Hair follicular keratinocyte (primary cell): ENCODE results near the gene LOXL3. TPM values are rescaled to one million over a fixed set of nuclear protein-coding genes. Genes with fewer than 3 reads are reported as not detected.

Source experiments
- total RNA-seq: library from RNA; depleted of rRNA; stranded (reverse); fragments of >200 nt; gene quantifications from 2 replicates; pipeline ENCODE4 v1.2.3, GENCODE V29; 2015

Gene LOXL3, protein sequence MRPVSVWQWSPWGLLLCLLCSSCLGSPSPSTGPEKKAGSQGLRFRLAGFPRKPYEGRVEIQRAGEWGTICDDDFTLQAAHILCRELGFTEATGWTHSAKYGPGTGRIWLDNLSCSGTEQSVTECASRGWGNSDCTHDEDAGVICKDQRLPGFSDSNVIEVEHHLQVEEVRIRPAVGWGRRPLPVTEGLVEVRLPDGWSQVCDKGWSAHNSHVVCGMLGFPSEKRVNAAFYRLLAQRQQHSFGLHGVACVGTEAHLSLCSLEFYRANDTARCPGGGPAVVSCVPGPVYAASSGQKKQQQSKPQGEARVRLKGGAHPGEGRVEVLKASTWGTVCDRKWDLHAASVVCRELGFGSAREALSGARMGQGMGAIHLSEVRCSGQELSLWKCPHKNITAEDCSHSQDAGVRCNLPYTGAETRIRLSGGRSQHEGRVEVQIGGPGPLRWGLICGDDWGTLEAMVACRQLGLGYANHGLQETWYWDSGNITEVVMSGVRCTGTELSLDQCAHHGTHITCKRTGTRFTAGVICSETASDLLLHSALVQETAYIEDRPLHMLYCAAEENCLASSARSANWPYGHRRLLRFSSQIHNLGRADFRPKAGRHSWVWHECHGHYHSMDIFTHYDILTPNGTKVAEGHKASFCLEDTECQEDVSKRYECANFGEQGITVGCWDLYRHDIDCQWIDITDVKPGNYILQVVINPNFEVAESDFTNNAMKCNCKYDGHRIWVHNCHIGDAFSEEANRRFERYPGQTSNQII
- total RNA-seq: 1.0 and 1.6 TPM in 2 replicates

DNA sequence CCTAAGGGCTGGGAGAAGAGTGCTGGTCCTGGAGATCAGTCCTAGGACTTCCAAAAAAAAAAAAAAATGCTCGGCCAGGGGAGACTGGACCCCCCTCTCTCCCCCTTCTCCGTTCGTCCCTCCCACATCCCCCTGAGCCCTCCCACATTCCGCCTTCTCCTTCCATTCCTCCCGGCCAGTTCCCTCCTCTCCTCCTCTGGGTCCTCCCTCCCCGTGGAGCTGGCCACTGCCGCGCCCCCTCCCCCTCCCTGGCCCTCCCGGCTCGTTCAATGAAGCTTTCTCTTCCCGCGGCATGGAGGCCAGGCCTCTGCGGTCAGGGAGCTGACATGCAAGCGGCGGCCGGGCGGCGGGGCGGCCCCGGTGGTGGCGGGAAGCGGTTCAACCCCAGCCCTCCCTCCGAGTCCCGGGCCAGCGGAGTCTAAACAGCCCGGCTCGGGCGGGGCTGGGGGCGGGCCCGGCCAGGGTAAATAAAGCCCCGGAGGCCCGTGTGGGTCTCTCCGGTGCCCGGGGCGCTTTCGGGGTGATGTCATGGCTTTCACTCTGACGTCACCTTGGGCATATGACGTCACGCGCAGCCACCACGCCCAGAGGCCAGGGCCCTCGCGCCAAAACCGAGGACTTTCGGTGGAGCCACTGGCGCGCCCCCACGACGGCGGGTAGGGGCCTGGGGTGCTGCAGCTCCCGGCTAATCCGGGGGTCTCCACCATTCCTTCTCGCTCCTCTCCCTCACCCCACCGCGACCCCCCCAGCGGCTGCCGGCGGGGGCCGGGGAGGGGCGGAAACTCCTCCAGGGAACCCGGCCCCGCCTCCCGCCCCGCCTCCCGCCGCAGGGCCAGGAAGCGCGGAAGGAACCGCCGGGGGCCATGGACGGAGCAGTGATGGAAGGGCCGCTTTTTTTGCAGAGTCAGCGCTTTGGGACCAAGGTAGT lies at the start of gene LOXL3, which contains the start of gene DOK1:
LOXL3 (minus strand) TSS at position 51 of the 928 bp plus-strand sequence. CDS start 1,308 bp downstream, outside the sequence.
DOK1 (plus strand) TSS at position 829 of the 928 bp plus-strand sequence; CDS start at position 864, 35 bp downstream.

DNA sequence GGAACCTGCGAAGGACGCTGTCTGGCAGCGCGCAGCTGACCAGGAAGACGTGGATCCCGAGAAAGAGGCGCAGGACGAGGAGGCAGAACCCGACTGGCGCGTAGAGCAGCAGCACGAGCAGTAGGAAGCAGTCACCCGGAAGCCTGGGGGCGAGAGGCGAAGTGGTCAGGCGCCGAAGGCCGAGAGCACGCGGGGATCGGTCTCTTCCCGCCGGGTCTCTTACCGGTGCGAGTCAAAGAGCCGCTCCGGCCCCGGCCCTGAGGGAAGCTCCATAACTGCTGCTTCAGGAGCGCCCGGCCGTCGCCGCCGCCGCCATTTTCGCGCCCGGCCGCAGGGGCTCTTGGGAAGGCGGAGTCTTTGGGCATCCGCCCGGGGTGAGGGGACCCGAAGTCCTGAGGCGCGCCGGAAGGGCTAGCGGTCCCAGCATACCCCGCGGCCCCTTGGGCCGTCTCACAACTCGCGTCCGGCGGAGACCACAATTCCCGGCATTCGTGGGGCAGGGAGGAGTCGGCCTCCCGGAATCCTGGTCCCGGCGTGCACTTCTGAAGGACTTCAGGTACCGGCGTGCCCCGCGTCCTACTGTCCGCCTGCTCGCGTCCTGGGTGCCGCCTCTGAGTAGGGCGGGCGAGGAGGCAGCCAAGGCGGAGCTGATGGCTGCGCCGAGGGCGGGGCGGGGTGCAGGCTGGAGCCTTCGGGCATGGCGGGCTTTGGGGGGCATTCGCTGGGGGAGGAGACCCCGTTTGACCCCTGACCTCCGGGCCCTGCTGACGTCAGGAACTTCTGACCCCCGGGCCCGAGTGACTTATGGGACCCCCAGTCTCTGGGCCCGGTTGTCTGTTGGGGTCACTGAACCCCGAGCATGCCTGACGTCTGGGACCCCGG lies 24.1 kb downstream of the LOXL3 start, which contains the start of the genes AUP1 and HTRA2:
AUP1 (minus strand) TSS at position 350 of the 882 bp plus-strand sequence; CDS start at position 273, 77 bp downstream.
HTRA2 (plus strand) TSS at position 577 of the 882 bp plus-strand sequence; CDS start at position 651, 74 bp downstream.

DNA sequence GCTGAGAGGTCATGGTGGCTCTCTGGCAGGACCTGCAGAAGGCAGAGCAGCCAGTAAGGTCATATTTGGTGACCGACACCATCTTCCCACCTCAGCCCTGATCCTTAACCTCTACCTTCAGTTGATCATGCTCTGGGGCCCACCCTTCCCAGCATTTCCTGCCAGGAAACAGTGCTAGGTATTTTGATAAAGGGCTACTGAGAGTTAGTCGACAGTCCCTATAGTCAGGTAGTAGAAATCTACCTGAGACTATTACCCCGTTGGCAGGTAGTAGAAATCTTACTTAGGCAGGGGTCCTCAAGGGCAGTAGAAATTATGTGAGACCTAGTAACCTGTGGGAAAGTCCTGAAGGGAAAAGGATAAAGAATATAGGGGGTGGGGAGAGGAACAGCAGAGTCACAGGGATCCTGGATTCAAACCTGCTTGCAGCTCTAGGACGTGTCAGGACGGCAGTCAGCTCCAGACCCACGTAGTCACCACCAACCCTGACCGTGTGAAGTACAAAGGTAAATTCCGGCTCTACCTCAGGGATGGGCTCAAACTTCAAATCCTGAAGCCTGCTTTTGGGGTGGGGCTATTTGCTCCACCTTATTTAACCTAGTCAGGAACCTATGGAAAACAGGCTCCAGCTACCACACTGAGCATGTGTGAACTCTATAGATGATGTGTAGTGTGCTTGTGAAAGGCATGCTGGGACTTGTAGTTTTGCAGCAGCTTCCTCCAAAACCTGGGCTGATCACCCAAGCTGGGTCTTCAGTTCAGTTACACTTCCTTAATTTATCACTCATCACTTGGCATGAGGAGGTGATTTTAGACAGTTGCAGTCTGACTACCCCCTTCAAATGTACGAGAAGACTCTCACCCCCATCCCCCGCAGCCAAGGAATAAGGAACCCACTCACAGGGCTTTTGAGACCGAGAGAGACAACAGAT lies 27.8 kb downstream of the LOXL3 start, which contains the start of gene DQX1:
DQX1 (minus strand) TSS at position 515 of the 932 bp plus-strand sequence; CDS start at position 13, 502 bp downstream.

DNA sequence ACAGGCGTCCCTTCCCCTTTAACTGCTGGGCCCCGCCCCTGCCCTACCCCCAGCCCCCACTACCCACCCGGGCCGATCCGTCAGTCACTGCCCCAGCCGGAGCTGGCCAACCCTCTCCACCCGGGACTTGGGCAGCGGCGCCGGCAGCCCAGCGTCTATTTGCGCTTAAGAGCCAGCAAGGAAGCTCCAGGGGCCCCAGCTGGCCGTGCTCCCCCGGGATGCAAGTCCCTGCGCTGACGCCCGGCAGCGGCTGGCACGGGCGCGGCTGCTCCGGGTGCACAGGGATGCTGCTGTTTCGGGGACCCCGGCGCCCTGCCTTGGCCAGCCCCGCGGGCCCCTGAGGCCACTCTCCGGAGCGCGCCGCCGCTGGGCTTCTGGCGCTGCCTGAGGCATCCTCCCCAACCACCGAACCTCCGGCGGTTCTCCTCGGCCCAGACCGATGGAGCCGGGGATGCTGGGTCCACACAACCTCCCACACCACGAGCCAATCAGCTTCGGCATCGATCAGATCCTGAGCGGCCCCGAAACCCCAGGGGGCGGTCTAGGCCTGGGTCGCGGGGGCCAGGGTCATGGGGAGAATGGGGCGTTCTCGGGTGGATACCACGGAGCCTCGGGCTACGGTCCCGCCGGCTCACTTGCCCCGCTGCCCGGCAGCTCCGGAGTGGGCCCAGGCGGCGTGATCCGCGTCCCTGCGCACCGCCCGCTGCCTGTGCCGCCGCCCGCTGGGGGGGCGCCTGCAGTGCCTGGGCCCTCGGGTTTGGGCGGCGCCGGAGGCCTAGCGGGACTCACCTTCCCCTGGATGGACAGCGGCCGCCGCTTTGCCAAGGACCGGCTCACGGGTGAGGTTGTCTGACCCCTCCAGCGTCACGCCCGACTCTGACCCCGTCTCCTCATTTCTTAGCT lies 39.1 kb downstream of the LOXL3 start, which contains the start of gene TLX2:
TLX2 (plus strand) TSS at position 83 of the 903 bp plus-strand sequence; CDS start at position 440, 357 bp downstream.

DNA sequence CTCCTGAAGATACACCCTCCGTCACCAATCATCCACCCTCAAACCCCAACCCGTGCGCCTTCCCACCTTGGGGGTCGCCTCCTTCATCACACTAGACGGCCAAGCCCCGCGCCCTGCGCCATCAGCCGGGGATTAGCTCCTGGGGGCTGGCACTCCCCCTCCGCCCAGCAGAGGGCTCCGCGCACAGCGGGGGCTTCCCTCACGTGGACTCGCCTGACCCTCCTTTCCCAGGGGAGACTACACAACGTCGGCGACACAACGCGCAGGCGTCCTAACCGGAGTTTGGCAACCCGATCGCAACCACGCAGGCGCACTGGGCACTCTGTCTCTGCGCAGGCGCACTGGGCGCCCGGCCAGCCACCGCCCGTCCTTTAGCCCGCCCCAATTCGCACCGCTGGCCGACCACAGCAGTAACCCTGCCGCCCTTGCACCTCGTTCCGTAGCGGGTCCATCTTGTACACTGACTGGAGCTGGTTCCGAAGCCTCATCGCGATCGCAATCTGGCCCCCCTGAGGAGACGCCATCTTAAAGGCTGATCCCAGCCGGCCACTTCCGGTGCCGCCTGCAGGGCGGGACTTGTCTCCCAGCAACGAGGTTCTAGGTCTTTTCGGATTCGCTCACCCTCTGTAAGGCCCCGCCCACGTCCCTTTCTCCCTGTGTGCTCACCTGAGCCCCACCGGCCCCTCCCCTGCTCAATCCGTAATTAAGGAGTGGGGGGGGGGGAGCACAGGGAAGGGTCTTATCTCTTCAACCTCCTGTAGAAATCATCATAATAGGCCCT lies 46.4 kb downstream of the LOXL3 start, which contains the start of gene PCGF1:
PCGF1 (minus strand) TSS at position 551 of the 781 bp plus-strand sequence; CDS start at position 524, 27 bp downstream.

DNA sequence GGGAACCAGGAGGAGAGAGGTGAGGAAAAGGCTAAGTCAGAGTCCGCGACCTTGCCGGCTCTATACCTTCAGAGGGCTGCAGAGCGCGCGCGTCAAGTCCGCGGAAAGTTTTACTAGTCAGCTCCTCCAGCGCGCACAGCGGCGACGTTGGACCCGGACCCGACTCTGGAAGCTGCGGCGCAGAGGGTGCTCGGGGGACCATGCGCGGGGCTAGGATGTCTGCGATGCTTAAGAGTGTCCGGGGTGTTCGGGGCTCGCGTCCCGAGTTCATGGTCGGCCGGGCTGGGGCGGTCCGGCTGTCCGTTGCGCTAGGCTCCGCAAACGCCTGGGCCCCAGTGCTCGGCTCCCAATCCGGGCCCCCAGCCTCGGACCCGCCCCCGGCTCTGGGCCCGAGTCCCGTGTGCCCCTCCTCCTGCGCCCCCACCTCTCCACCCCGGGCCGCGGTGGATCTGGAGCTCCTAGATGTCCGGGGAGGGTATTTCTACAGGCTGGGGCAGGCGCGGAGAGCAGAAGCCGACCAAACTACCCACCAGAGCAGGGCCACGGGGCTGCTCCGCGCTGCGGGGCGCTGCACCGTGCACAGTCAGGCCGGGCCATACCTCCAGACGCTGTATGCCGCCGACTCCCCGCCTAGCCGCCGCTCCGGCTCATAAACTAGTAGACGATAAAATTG lies 54.3 kb downstream of the LOXL3 start, which contains the start of gene LBX2:
LBX2 (minus strand) TSS at position 337 of the 673 bp plus-strand sequence; CDS start at position 271, 66 bp downstream.

DNA sequence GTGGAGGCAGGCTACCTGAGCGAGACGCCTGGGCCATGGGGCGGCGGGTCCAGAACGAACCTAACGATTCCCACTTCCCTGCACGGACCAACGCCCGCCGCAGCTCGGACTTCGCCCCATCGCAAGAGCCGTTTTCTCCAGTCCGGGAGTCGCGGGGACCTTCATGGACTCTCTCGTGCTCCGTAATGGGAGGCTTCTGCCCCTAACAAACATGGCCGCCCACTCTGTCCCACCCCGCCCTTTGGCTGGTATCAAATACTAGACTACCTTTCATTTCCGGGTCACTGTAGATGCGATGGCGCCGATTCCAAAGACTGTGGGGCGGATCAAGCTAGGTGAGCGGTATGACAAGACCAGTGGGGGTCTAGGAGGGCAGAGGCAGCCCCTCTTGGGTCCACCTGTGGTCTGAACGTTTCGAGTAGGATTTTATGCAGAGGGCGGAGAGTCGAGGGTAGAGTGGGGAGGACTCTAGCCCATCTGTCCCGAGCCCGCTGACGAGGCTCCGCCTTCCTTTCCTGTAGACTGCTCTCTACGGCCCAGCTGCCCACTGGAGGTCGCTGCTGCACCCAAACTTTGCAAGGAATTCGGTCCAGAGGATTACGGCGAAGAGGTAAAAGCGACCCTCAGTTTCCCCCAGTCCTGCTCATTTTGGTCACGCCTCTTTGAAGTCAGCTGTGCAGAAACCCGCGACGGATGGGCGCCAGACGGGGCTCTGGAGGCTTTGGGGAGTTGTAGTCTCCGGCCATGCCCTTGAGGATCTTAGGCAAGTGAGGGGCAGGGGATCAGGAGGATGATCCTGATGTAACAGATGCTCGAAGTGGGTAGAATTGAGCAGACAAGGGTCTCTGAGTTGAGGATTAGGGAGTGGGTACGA lies 70.7 kb downstream of the LOXL3 start, which contains the start of the genes CCDC142 and TTC31:
CCDC142 (minus strand) TSS at position 198 of the 874 bp plus-strand sequence; CDS start at position 37, 161 bp downstream.
TTC31 (plus strand) TSS at position 281 of the 874 bp plus-strand sequence; CDS start at position 296, 15 bp downstream.

Other genes starting within 250 kb of the LOXL3 start
- not detected in 2 replicates for gene SLC4A5, start 210.5 kb downstream of the LOXL3 start, total RNA-seq
- gene DCTN1, start 173.6 kb downstream of the LOXL3 start, total RNA-seq: 86.5 and 118 TPM in 2 replicates
- 3.6 and 4.8 TPM in 2 replicates for gene C2orf81, start 132.3 kb downstream of the LOXL3 start, total RNA-seq
- 46.2 and 64.7 TPM in 2 replicates for gene WDR54, start 132.2 kb downstream of the LOXL3 start, total RNA-seq
- gene RTKN, start 112.0 kb downstream of the LOXL3 start, total RNA-seq: 117 and 135 TPM in 2 replicates
- 14.9 and 28.2 TPM in 2 replicates for gene INO80B, start 98.9 kb downstream of the LOXL3 start, total RNA-seq
- gene WBP1, start 95.5 kb downstream of the LOXL3 start, total RNA-seq: 44.0 and 71.1 TPM in 2 replicates
- gene MOGS, start 88.6 kb downstream of the LOXL3 start, total RNA-seq: 105 and 113 TPM in 2 replicates
- gene MRPL53, start 81.3 kb downstream of the LOXL3 start, total RNA-seq: 27.6 and 72.9 TPM in 2 replicates
- gene CCDC142, start 70.9 kb downstream of the LOXL3 start, total RNA-seq: 6.1 and 16.7 TPM in 2 replicates
- 15.1 and 20.1 TPM in 2 replicates for gene TTC31, start 70.9 kb downstream of the LOXL3 start, total RNA-seq
- gene LBX2, start 54.3 kb downstream of the LOXL3 start, total RNA-seq: 0.65 and 1.2 TPM in 2 replicates
- 21.4 and 22.4 TPM in 2 replicates for gene PCGF1, start 46.2 kb downstream of the LOXL3 start, total RNA-seq
- 0.08 TPM in 1 of 2 replicates, not detected in the other for gene TLX2, start 39.5 kb downstream of the LOXL3 start, total RNA-seq
- 1.9 and 4.2 TPM in 2 replicates for gene DQX1, start 27.7 kb downstream of the LOXL3 start, total RNA-seq
- 107 and 116 TPM in 2 replicates for gene AUP1, start 24.2 kb downstream of the LOXL3 start, total RNA-seq
- gene HTRA2, start 24.0 kb downstream of the LOXL3 start, total RNA-seq: 26.8 and 36.5 TPM in 2 replicates
- 3.7 and 4.8 TPM in 2 replicates for gene DOK1, start 778 bp upstream of the LOXL3 start, total RNA-seq
- 3.3 TPM in 1 of 2 replicates, not detected in the other for gene M1AP, start 94.4 kb upstream of the LOXL3 start, total RNA-seq
- gene SEMA4F, start 100.3 kb upstream of the LOXL3 start, total RNA-seq: 10.3 and 11.9 TPM in 2 replicates